Uterus (tissue), 2 donors: ENCODE data around the gene FAM53B.

Source experiments
- POLR2A ChIP-seq, 2 donors: fragments of 450-650 bp; IDR thresholded peaks; one replicate each; pipeline ENCODE4 v1.6.1; 2016; ENCODE audit warnings: antibody characterized with exemption in 2 of 2, mild to moderate bottlenecking in 1 of 2, moderate library complexity in 1 of 2
- TF ChIP-seq, protein P1 (sequence below), 4 experiments: fragments of 200-600 bp in 2 of 4; fragments of 450-650 bp in 2 of 4; sonication (generic) in 2 of 4; IDR thresholded peaks; one replicate each; pipeline ENCODE4 v1.5.1; 2016 to 2019; ENCODE audit warnings: antibody characterized with exemption in 4 of 4, mild to moderate bottlenecking in 2 of 4, moderate library complexity in 1 of 4

- no peak for TF ChIP-seq POLR2A (IDR thresholded peaks at IDR 0.05)
- TF ChIP-seq, protein P1, sequence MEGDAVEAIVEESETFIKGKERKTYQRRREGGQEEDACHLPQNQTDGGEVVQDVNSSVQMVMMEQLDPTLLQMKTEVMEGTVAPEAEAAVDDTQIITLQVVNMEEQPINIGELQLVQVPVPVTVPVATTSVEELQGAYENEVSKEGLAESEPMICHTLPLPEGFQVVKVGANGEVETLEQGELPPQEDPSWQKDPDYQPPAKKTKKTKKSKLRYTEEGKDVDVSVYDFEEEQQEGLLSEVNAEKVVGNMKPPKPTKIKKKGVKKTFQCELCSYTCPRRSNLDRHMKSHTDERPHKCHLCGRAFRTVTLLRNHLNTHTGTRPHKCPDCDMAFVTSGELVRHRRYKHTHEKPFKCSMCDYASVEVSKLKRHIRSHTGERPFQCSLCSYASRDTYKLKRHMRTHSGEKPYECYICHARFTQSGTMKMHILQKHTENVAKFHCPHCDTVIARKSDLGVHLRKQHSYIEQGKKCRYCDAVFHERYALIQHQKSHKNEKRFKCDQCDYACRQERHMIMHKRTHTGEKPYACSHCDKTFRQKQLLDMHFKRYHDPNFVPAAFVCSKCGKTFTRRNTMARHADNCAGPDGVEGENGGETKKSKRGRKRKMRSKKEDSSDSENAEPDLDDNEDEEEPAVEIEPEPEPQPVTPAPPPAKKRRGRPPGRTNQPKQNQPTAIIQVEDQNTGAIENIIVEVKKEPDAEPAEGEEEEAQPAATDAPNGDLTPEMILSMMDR (IDR thresholded peaks at IDR 0.05) = no peak
These were observed 92.0 kb downstream of the FAM53B start for GRCh38 chr10:124652200-124652599.
